KG1 (cell line): ENCODE results near the gene UPF3A.
"Not testable (repeated sequence)": the region's sequence is repeated elsewhere in the genome, so short reads cannot be mapped to it uniquely, and the experiment has no call there.

Experiments
- DNase-seq: peaks from one replicate; lab custom pipeline; 2025; lab: John Stamatoyannopoulos, UW

UPF3A gene

DNA sequence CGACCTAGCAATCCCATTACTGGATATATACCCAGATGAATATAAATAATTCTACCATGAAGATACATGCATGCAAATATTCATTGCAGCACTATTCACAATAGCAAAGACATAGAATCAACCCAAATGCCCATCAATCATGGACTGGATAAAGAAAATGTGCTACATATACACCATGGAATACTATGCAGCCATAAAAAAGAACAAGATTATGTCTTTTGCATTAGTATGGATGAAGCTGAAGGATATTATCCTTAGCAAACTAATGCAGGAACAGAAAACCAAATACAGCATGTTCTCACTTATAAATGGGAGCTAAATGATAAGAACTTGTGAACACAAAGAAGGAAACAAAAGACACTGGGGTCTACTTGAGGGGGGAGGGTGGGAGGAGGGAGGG, 55.1 kb downstream of the UPF3A start:
- DNase-seq = not testable (repeated sequence)

DNA sequence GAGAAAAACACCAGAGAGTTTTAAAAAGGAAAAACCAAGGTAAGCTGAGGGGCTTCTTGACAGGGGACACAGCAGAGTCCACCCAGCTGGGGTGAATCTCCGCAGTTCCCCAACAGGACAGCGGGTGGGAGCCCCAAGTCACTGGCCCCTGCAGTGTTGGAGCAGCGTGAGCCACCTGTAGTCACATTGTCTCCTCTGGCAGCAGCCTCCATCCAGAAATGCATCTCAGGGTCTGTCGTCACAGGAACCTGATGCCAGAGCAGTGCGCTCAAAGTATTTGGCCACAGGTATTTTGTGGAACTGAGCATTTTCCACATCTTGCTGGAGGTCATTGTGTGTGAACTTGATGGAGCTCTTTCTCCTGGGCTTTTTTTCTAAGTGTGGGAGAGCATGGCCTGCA, 57.6 kb downstream of the UPF3A start:
- DNase-seq = no peak

DNA sequence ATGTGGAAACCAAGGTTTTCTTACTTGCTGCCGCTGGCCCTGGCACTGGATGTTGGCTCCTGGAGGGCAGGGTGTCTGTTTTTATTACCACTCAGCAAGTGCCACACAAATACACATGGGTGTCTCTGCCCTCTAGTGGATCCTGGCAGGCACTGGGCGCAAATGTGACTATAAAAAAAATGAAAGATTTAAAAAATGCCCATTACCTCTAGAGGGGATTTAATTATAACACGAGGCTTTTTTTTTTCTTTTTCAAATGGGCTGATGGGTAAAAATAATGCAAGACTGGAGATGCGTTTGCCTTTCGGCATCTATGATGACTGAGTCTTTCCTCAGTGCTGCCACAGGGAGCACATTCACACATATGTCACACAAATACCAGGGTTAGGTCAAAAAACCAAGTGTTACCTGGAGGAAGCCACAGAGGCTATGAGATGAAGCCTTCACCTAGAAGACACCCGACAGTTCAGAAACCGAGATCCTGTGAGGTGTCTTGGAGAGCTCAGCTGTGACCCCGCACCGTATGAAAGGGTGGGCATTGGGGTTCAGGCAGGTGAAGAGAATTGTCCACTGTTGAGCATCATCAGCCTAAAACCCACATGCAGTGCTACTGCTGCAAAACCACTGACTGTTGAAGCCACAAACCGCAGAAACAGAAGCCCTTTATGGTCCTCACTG, 58.6 kb downstream of the UPF3A start:
- no peak for DNase-seq

DNA sequence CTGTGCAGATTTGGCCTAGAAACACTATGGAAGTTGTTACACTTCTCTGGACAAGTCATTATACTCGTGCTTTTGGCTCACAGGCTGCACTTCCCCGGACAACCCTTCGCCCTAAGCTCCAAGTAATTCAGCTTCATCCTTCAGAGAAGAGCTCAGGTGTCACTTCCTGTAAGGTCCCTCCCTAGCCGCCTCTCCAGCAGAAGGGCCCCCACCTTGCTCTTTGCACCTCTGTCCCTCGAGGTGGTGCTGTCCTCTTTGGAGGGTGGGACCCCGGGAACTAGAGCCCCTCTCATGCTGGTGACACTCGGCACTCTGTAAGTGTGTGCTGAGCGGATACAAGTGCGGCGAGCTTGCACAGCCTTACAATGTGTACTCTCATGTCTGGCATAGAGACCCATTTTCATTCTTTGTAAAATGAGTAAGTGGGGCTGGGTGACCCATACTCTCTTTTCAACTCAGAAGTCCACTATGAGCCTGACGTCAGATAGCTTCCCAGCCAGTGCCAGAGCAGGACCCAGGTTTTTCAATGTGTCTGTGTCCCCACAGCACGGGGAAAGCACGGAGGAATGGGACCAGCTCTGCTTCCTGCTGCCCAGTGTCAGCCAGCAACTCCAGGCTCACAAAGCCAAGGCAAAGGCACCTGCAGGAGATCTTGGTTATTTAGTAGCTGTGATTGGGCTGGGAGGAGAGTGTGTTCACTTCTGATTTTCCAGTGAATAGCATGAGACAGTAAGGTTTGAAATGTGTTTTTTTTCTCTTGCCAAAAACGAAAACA, 59.8 kb downstream of the UPF3A start:
- DNase-seq = no peak

DNA sequence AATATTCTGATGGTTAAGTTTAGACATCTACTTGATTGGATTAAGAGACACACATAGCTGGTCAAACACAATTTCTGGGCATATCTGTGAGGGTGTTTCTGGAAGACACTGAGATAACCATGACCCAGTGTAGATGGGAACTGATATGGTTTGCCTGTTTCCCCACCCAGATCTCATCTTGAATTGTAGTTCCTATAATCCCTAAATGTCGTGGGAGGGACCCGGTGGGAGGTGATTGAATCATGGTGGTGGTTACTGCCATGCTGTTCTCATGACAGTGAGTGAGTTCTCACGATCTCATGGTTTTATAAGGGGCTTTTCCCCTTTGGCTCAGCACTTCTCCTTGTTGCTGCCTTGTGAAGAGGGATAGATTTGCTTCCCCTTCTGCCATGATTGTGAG, 65.9 kb downstream of the UPF3A start:
- not testable (repeated sequence) for DNase-seq

DNA sequence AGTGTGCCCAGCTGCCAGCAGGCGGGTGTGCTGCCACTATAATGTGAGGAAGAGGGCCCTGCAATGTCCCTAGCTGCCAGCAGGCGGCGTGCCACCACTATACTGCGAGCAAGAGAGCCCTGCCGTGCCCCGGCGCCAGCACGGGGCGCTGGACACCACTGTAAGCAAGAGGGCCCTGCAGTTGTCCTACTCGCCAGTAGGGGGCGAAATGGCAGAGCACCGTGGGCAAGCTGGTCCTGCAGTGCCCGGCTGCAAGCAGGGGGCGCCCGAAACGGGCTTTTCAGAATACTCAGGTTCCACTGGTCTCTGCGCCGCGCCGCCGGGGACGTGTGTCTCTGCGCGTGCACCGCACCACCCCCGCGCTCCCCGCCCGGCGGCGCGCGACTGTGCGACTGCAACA, 71.4 kb downstream of the UPF3A start:
- not testable (repeated sequence) for DNase-seq

DNA sequence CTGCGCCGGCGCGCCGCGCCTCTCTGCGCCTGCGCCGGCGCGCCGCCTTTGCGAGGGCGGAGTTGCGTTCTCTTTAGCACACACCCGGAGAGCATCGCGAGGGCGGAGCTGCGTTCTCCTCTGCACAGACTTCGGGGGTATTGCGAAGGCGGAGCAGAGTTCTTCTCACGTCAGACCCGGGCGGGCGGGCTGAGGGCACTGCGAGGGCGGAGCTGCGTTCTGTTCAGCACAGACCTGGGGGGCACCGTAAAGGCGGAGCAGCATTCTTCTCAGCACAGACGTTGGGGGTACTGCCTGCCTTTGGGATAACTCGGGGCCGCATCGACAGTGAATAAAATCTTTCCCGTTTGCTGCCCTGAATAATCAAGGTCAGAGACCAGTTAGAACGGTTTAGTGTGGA, 72.0 kb downstream of the UPF3A start:
- DNase-seq = not testable (repeated sequence)
